ENCODE data around the gene SRRM2. TPM values are rescaled to one million over a fixed set of nuclear protein-coding genes. Genes with fewer than 3 reads are reported as not detected.

Gene SRRM2
- total RNA-seq, 3 donors from 2014 or later, result 538 to 819 (median 692) TPM

DNA sequence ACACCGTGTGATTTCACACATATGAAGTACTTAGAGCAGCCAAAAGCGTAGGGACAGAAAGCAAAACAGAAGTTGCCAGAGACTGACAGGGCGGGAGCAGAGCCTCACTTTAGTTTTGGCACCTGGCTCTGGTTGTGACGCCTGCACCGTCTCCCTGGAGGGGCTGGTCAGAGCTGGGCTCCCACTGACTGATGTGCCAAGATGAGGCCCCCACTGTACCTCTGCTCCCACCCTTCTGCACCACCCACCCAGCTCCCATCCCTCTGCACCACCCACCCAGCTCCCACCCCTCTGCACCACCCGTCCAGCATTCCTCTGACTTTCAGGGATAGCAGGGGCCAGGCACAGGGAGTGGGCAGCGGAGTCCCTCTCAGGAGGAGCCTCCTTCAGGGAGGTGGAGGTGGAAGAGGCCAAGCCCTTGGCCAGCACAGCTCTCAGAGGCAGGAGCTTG is 61.4 kb downstream of the SRRM2 start:
- TF ChIP-seq, protein P1, sequence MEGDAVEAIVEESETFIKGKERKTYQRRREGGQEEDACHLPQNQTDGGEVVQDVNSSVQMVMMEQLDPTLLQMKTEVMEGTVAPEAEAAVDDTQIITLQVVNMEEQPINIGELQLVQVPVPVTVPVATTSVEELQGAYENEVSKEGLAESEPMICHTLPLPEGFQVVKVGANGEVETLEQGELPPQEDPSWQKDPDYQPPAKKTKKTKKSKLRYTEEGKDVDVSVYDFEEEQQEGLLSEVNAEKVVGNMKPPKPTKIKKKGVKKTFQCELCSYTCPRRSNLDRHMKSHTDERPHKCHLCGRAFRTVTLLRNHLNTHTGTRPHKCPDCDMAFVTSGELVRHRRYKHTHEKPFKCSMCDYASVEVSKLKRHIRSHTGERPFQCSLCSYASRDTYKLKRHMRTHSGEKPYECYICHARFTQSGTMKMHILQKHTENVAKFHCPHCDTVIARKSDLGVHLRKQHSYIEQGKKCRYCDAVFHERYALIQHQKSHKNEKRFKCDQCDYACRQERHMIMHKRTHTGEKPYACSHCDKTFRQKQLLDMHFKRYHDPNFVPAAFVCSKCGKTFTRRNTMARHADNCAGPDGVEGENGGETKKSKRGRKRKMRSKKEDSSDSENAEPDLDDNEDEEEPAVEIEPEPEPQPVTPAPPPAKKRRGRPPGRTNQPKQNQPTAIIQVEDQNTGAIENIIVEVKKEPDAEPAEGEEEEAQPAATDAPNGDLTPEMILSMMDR (IDR thresholded peaks at IDR 0.05), result no peak
- DNase-seq, result peak in 1 of 3 donors; percentile 6
- no peaks in the 10 kb centered on the region for H3K9me3 ChIP-seq
- H3K4me1 ChIP-seq (ENCODE audit: low read depth), result no peaks in the 10 kb centered on the region
- intact Hi-C loops (cut with DNase I, micrococcal nuclease), result no loop called here
- no peaks in the 10 kb centered on the region for H3K36me3 ChIP-seq (ENCODE audit: low read depth)
- no peak for ATAC-seq
- no peak overlapping the region for H3K4me3 ChIP-seq

DNA sequence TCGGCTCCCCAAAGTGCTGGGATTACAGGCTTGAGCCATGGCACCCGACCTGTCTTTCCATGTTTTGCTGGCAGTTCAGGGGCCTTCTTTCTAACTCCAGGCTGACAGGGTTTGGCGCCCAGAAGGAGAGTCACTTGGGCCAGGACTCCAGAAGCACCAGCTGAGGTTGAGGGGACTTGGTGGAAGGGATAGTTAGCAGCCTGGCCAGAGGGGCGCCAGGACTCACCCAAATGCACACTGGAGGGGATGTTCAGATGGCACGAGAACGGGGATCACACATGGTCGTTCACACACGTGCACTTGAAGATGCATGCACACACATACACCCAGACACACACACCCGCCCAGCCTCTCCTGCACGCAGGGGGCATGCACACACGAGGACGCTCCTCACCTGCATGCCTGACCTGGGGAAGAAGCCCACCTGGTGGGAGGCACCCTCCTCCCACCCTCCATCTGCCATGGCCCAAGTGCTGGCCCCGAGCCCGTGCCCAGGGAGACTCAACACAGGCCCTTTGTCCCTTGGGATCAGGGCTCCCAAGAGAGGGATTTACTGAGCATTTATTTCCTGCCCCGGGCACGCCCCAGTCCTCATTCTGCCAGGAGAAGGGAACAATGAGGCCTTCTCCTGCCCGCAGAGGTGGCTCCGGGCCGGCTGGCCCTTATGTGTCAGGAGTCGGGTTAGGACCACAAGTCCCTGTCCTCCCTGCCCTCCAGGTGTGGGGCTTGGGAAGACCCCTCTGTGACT is 62.3 kb downstream of the SRRM2 start:
- no peaks in the 10 kb centered on the region for H3K9me3 ChIP-seq
- intact Hi-C loops (cut with DNase I, micrococcal nuclease), result no loop called here
- DNase-seq (peak in 1 of 3 donors; percentile 19), ATAC-seq (peak; percentile 51)
- no peaks in the 10 kb centered on the region for H3K4me1 ChIP-seq (ENCODE audit: low read depth)
- TF ChIP-seq, protein P1 (IDR thresholded peaks at IDR 0.05), result no peak
- H3K36me3 ChIP-seq (ENCODE audit: low read depth), result no peaks in the 10 kb centered on the region
- H3K4me3 ChIP-seq, result no peak overlapping the region

DNA sequence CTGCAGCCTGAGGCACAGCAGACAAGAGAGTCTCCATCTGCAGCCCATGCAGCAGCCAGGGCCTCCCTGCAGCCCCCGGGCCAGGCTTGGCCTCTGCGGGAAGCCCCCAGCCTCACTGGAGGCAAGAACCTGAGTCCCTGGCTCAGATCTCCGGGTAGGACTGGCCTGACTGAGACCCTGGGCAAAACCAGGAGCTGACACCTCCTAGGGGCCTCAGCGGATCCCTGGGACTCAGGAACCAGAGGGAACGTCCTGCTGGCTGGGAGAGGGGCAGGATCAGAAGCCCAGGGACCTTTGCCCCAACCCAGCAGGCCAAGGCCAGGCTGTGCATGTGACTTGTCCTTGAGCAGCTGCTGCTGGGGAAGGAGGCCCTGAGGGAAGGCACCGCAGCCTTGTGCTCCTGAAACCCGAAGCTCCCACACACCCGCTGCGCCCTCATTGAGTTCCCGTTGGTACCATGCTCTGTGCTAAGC is 62.9 kb downstream of the SRRM2 start:
- Histone ChIP-seq H3K9me3 (no peaks in the 10 kb centered on the region), H3K4me1 (ENCODE audit: low read depth) (no peaks in the 10 kb centered on the region), H3K4me3 (no peak overlapping the region), H3K36me3 (ENCODE audit: low read depth) (no peaks in the 10 kb centered on the region)
- DNase-seq, result peak in 1 of 3 donors; percentile 19
- no peak for ATAC-seq
- TF ChIP-seq, protein P1 (IDR thresholded peaks at IDR 0.05), result no peak
- intact Hi-C loops (cut with DNase I, micrococcal nuclease), result no loop called here

DNA sequence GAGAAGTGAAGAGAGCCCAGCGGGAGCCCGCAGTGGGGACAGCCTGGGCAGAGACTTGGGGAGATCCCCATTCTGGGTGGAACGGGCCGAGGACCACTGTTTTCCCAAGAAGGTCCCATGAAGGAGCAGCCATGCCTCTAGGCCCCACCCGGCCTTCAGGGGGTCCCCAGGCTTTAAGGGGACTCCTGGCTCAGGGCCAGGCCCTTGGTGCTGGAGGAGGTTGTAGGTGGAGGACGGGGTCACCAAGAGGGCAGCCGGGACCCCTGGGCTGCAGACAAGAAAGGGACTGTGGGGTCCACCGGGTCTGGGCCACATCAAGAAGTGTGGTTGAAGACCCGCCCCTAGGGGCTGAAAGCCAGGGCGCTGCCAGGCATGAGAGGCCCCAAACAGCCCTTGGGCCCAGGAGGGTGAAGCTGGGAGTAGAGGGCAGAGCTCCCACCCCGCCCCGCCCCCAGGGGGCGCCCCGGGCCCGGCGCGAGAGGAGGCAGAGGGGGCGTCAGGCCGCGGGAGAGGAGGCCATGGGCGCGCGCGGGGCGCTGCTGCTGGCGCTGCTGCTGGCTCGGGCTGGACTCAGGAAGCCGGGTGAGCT is 64.4 kb downstream of the SRRM2 start, which contains the start of gene PRSS21:
Gene PRSS21, plus strand, starts transcription at position 487 of the 589 bp plus-strand sequence. Its CDS starts 32 bp downstream, at position 519.
- no peaks in the 10 kb centered on the region for H3K4me1 ChIP-seq (ENCODE audit: low read depth)
- intact Hi-C loops (cut with DNase I, micrococcal nuclease), result no loop called here
- no peaks in the 10 kb centered on the region for H3K9me3 ChIP-seq
- H3K36me3 ChIP-seq (ENCODE audit: low read depth), result no peaks in the 10 kb centered on the region
- ATAC-seq (peak; percentile 47), DNase-seq (peak in 1 of 3 donors; percentile 32)
- H3K4me3 ChIP-seq, result no peak within 1 kb of the TSS
- TF ChIP-seq, protein P1 (IDR thresholded peaks at IDR 0.05), result no peak

DNA sequence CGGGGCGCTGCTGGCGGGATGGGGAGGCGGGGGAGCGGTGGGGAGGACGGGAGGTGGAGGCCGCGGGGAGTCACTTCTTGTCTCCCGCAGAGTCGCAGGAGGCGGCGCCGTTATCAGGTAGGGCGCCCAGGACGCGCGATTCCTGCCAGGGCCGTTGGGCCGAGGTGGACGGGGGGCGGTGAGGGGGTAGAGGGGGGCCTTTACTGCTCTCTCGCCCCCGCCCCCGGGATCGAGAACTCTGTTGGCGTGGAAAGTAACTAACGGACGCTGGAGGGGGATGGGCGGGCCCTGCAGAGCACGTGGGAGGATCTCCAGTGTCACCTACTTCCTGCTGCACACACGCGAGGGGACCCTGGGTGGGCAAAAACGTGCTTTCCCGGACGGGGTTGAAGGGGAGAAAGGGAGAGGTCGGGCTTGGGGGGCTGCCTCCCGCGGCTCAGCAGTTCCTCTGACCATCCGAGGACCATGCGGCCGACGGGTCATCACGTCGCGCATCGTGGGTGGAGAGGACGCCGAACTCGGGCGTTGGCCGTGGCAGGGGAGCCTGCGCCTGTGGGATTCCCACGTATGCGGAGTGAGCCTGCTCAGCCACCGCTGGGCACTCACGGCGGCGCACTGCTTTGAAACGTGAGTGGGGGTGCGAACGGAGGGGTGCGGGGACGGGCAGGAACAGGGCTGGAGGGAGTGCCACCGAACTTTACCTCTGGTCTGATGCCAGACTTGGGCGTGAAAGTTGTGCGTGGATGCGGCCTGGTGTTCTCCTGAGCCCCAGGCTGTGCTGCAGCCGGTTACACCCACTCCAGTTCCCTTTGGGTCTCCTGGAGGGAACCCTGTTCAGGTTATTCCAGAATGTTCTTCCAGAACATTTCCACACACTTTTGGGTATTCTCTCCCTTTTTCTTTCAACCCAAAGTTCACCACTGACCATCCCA is 65.2 kb downstream of the SRRM2 start:
- intact Hi-C loops (cut with DNase I, micrococcal nuclease), result no loop called here
- no peak for ATAC-seq
- Histone ChIP-seq H3K4me3 (no peak overlapping the region), H3K9me3 (no peaks in the 10 kb centered on the region), H3K36me3 (ENCODE audit: low read depth) (no peaks in the 10 kb centered on the region), H3K4me1 (ENCODE audit: low read depth) (no peaks in the 10 kb centered on the region)
- TF ChIP-seq, protein P1 (IDR thresholded peaks at IDR 0.05), result no peak
- DNase-seq, result peak in 1 of 3 donors; percentile 24

Measured in mucosa of descending colon (tissue), 3 donors.